Epithelial cell of prostate (primary cell): ENCODE measurements around the gene PITX3.

ENCODE experiments used
- DNase-seq: peaks from one replicate; pipeline ENCODE4 v3.0.0-alpha.2; 2011; ENCODE audit warnings: low read depth, low spot score
- H3K27ac ChIP-seq: fragments of 450-650 bp; 2 replicates; pipeline ENCODE4 v1.5.1; 2017; ENCODE audit warnings: mild to moderate bottlenecking

PITX3 gene

GRCh38 chr10:102188298-102188940, 52.9 kb downstream of the PITX3 start:
- no peak for DNase-seq
- H3K27ac ChIP-seq = no peak overlapping the region

- no peak for DNase-seq
- no peak overlapping the region for H3K27ac ChIP-seq
These were observed 55.3 kb downstream of the PITX3 start for GRCh38 chr10:102185811-102186527.

- DNase-seq = no peak
These were observed 56.0 kb downstream of the PITX3 start for GRCh38 chr10:102185272-102185671.

DNA sequence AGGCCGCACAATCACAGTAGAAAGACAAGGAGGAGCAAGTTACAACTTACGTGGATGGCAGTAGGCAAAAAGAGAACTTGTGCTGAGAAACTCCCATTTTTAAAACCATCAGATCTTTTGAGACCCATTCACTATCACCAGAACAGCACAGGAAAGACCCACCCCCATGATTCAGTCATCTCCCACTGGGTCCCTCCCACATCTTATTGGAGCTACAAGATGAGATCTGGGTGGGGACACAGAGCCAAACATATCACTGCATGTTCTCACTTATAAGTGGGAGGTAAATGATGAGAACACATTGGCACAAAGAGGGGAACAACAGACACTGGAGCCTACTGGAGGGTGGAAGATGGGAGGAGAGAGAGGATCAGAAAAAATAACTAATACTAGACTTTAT, 56.7 kb downstream of the PITX3 start:
- no peak for DNase-seq
- no peak overlapping the region for H3K27ac ChIP-seq

More at GRCh38 chr10:102185272-102185671, 56.0 kb downstream of the PITX3 start:
- H3K27ac ChIP-seq = no peak overlapping the region
